ENCODE measurements around the gene CDH4.

GRCh38 chr20:61280217-61280980 is 28.3 kb downstream of the CDH4 start:
- no peak for TF ChIP-seq CTCF (IDR thresholded peaks at IDR 0.05; ENCODE audit: borderline replicate concordance, extremely low read depth, low read length, poor library complexity, severe bottlenecking)
- TF ChIP-seq EZH2 (IDR thresholded peaks at IDR 0.05; ENCODE audit: borderline replicate concordance, low read depth, low read length, severe bottlenecking): no peak
